ENCODE measurements around the gene CDK3. TPM values are rescaled to one million over a fixed set of nuclear protein-coding genes. Genes with fewer than 3 reads are reported as not detected.
A peak's percentile ranks its signal among the peaks of the same experiment; 100 is the strongest.
"Not testable (repeated sequence)": the region's sequence is repeated elsewhere in the genome, so short reads cannot be mapped to it uniquely, and the experiment has no call there.

Gene CDK3
- 10 to 100 TPM in 2 of 3 donors, 1 to 10 TPM in 1; 5.4 to 13.7 (median 13.0) TPM for polyA plus RNA-seq

GRCh38 chr17:76000755-76001521 lies at the start of gene CDK3:
Gene CDK3 (plus strand): TSS chr17:76000855. CDS start chr17:76001426, 571 bp downstream.
- 73 to 87% (median 87%) methylated on average over 19 to 21 of the region's 21 CpGs for WGBS, 3 donors
- no peak within 1 kb of the TSS for H3K27ac ChIP-seq (ENCODE audit: low read depth, low read length)

- WGBS, 3 donors, result 82 to 91% (median 89%) methylated on average over 8 of the region's 8 CpGs
- H3K27ac ChIP-seq (ENCODE audit: low read depth, low read length), result no peak overlapping the region
These were observed 49.6 kb upstream of the CDK3 start for GRCh38 chr17:75950855-75951554.

- 23 to 70% (median 66%) methylated on average over 8 of the region's 8 CpGs for WGBS, 3 donors
- no peak overlapping the region for H3K27ac ChIP-seq (ENCODE audit: low read depth, low read length)
These were observed 41.4 kb upstream of the CDK3 start for GRCh38 chr17:75959051-75959838.

GRCh38 chr17:75959839-75960511 lies 40.7 kb upstream of the CDK3 start:
- H3K27ac ChIP-seq (ENCODE audit: low read depth, low read length), result no peak overlapping the region

DNA sequence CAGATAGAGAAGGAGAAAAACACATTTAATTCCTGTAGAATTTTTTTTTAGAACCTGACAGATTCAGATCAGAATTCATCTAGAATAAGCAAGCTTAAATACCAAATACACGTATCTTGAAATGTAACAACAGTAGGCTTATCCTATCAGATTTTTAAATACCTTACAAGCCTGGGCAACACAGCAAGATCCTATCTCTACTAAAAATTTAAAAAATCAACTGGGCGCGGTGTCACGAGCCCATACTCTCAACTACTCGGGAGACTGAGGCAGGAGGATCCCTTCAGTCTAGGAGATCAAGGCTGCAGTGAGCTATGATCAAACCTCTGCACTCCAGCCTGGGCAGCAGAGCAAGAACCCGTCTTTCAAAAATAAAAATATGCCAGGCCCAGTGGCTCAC lies 35.2 kb upstream of the CDK3 start:
- 91 to 96% (median 95%) methylated on average over 6 of the region's 6 CpGs for WGBS, 3 donors
- no peak overlapping the region for H3K27ac ChIP-seq (ENCODE audit: low read depth, low read length)

More at GRCh38 chr17:75959839-75960511, 40.7 kb upstream of the CDK3 start:
- 83 to 96% (median 95%) methylated on average over 11 of the region's 11 CpGs for WGBS, 3 donors

- not testable (repeated sequence) for H3K27ac ChIP-seq (ENCODE audit: low read depth, low read length)
- 83 to 95% (median 89%) methylated on average over 10 of the region's 10 CpGs for WGBS, 3 donors
These were observed 31.6 kb upstream of the CDK3 start for GRCh38 chr17:75969044-75969443.

- 33 to 51% (median 33%) methylated on average over 4 of the region's 4 CpGs for WGBS, 3 donors
- no peak overlapping the region for H3K27ac ChIP-seq (ENCODE audit: low read depth, low read length)
These were observed 30.6 kb upstream of the CDK3 start for GRCh38 chr17:75970011-75970523.

- no peak overlapping the region for H3K27ac ChIP-seq (ENCODE audit: low read depth, low read length)
- WGBS, 3 donors, result 65 to 92% (median 89%) methylated on average over 7 of the region's 7 CpGs
These were observed 30.0 kb upstream of the CDK3 start for GRCh38 chr17:75970626-75971025.

DNA sequence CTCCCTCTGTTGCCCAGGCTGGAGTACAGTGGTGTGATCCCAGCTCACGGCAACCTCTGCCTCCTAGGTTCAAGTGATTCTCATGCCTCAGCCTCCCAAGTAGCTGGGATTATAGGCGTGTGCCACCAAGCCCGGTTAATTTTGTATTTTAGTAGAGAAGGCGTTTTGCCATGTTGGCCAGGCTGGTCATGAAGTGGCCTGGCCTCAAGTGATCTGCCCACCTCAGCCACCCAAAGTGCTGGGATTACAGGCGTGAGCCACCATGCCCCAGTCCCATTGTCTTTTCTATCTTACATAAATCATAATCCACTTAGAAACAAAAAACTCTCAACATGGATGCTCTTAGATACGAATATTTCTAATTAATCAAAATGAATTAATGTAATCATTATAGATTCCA lies 25.5 kb upstream of the CDK3 start:
- H3K27ac ChIP-seq (ENCODE audit: low read depth, low read length), result not testable (repeated sequence)
- WGBS, 3 donors, result 94 to 97% (median 95%) methylated on average over 6 of the region's 6 CpGs

GRCh38 chr17:75975757-75976174 lies 24.9 kb upstream of the CDK3 start:
- 24 to 77% (median 72%) methylated on average over 5 of the region's 5 CpGs for WGBS, 3 donors
- no peak overlapping the region for H3K27ac ChIP-seq (ENCODE audit: low read depth, low read length)

GRCh38 chr17:75976175-75976848 lies 24.3 kb upstream of the CDK3 start:
- no peak overlapping the region for H3K27ac ChIP-seq (ENCODE audit: low read depth, low read length)
- WGBS, 3 donors, result 28 to 61% (median 53%) methylated on average over 9 of the region's 9 CpGs

DNA sequence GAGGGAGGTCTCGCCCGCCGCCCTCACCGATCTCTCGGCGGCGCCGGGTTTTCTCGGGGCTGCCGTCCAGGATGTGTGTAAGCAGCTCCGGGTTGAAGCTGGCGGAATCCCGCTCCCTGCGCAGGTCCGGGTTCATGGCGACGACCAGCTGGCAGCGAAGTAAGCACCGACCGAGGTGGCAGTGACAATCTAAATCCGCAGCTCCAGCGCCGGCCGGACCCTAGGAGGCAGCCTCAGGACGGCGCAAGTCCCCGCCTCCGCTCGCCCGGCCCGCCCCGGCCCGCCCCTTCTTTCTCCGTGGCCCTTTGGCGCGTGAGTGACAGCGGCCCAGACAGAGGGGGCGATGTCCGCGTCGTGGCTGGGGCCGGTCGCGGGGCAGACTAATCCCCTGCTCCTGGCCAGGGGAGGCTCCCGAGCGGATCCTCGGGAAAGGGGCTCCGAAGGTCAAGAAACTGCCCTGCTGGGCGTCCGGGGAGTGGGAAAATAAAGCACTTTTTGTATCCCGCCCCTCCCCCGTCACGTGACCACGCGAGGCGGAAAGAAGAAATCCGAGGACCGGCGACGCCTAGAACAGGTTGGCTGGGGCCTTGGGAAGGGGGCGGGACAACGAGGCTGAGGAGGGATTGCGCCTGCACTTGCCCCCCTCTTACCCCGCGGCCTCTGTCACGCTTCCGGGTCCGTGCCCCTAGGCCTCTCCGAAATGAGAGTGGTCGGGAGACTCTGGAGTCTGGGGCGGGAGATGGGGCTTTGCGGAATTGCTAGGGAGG lies 21.5 kb upstream of the CDK3 start, which contains the start of the genes ACOX1 and TEN1:
TSS of gene ACOX1 (minus strand) at position 229 of the 767 bp plus-strand sequence. CDS start at position 136, 93 bp downstream.
TSS of gene TEN1 (plus strand) at position 303 of the 767 bp plus-strand sequence. CDS start 6,953 bp downstream, outside the sequence.
- 0 to 1% (median 0%) methylated on average over 60 to 72 of the region's 72 CpGs for WGBS, 3 donors
- peak within 1 kb of the TSS; percentile 93 for H3K27ac ChIP-seq (ENCODE audit: low read depth, low read length)

GRCh38 chr17:75979705-75980187 lies 20.9 kb upstream of the CDK3 start:
- 2 to 8% (median 2%) methylated on average over 19 of the region's 19 CpGs for WGBS, 3 donors
- H3K27ac ChIP-seq (ENCODE audit: low read depth, low read length), result peak overlapping the region; percentile 93

- 78 to 82% (median 82%) methylated on average over 18 of the region's 18 CpGs for WGBS, 3 donors
- peak overlapping the region; percentile 93 for H3K27ac ChIP-seq (ENCODE audit: low read depth, low read length)
These were observed 20.3 kb upstream of the CDK3 start for GRCh38 chr17:75980188-75981018.

GRCh38 chr17:75981019-75981615 lies 19.5 kb upstream of the CDK3 start:
- no peak overlapping the region for H3K27ac ChIP-seq (ENCODE audit: low read depth, low read length)
- 72 to 80% (median 77%) methylated on average over 7 of the region's 7 CpGs for WGBS, 3 donors

Data from adipose tissue (tissue), 3 donors.